ENCODE data around the gene PLCB4. TPM values are rescaled to one million over a fixed set of nuclear protein-coding genes. Genes with fewer than 3 reads are reported as not detected.

PLCB4 gene
- total RNA-seq, 1 donor, result 4.1 TPM

DNA sequence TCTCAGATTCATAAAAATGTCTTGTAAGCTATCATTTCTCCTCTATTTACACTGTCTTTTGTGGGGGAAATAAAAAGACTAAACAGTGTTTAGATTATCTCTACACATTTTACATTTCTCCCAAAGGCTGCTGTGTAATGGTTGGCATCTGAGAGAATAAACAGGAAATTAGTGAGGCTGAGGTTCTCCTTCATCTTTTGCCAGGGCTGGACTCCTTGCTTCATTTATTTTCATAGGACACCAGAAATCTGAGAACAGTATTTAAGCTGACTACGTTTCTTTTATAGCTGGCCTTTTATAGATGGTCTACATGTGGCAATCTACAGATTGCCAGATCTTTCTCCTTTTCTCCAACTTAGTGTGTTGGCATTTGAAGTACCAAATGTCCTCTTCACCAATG is 41.5 kb downstream of the PLCB4 start:
- DNase-seq (ENCODE audit: low read depth), result no peak

DNA sequence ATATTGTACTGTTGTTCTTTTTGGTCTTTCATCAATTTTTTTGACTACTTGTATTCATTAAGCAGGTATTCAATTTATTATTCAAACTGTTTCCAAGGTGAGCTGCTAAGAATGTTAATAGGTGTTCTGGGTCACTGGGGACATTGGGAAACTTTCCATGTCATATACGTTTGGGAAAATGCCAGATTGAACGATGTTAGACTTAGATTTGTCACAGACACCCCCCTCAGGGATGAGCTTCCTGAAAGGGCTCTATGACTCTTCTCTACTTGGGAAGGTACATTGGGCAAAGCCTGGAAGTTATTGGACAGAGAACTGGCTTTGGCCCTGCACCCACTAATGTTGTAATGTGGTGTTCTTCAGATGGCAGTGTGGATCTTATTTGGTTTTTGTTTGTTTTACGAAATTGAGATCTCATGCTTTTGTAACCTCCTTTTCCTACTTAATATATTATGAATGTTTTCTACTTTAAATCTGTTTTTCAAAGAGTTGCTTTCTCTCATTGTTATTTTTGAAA is 42.1 kb downstream of the PLCB4 start:
- no peak overlapping the region for H3K4me3 ChIP-seq (ENCODE audit: low read depth, low read length)
- TF ChIP-seq, protein P1, sequence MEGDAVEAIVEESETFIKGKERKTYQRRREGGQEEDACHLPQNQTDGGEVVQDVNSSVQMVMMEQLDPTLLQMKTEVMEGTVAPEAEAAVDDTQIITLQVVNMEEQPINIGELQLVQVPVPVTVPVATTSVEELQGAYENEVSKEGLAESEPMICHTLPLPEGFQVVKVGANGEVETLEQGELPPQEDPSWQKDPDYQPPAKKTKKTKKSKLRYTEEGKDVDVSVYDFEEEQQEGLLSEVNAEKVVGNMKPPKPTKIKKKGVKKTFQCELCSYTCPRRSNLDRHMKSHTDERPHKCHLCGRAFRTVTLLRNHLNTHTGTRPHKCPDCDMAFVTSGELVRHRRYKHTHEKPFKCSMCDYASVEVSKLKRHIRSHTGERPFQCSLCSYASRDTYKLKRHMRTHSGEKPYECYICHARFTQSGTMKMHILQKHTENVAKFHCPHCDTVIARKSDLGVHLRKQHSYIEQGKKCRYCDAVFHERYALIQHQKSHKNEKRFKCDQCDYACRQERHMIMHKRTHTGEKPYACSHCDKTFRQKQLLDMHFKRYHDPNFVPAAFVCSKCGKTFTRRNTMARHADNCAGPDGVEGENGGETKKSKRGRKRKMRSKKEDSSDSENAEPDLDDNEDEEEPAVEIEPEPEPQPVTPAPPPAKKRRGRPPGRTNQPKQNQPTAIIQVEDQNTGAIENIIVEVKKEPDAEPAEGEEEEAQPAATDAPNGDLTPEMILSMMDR (IDR thresholded peaks at IDR 0.05; ENCODE audit: insufficient read depth, low read length), result no peak
- no peak for DNase-seq (ENCODE audit: low read depth)

More for the DNA sequence above, 41.5 kb downstream of the PLCB4 start:
- no peak overlapping the region for H3K4me3 ChIP-seq (ENCODE audit: low read depth, low read length)
- TF ChIP-seq, protein P1 (IDR thresholded peaks at IDR 0.05; ENCODE audit: insufficient read depth, low read length), result no peak

DNA sequence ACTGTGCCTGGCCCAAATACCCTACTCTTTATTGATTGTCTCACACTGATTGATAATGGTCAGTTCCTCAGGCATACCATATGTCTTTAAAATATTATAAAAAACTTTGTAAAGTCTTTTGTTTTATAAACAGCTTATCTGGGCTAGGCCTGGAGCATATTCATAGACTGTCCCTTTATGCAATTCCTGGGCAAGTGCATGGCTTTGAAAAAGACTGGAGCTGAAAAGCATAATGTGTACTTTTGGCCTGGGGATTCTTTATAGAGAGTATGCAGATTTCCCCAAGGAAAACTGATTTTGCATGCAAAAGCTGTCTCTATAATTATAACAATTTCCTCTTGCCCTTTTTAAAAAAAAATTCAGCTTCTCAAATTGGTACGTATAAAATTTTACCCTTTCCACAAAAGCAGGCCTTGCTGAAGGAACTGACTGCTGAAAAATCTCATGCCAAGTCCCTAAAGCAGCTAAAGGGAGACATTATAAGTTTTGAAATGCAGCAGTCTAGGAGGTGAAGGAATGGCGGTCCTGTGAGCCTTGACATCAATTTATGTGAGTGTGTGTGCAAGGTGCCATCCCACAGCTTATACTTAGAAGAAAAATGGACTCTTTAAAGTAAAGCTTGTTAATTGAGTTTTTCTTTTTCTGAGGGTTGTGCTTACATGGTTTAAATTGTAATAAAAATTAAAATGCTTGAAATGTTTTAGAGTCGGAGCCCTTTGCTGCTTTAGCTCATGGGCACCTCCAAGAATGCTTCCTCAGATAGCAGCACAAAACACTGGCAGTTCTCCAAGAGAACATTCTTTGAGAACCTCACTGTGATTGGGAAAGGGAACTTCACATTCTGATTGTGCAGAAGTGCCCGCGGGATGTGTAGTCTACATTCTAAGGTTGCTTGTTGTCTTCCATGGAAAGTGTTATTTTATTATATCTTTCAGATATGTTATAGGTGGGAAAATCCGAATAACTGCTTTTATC is 43.9 kb downstream of the PLCB4 start:
- TF ChIP-seq, protein P1 (IDR thresholded peaks at IDR 0.05; ENCODE audit: insufficient read depth, low read length), result no peak
- DNase-seq (ENCODE audit: low read depth), result peak; percentile 70
- no peak overlapping the region for H3K4me3 ChIP-seq (ENCODE audit: low read depth, low read length)

DNA sequence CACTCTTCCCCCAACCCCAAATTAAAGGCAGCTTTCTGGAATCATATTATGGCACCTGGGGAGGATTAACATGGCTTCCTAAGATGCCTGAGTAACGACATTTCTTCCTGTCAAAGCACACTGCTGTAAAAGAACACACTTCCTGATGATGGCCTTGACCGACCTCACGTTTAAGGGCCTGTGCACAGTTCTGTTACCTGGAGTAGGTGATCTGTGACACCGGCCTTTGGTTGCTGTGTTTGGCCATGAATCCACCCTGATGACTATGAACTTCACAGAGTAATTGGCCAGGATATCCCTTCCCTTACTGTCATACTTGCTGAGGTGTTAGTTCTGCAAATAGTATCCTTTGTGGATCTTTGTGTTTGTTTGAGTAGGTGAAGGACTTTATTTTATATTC is 45.8 kb downstream of the PLCB4 start:
- H3K4me3 ChIP-seq (ENCODE audit: low read depth, low read length), result no peak overlapping the region
- DNase-seq (ENCODE audit: low read depth), result no peak
- TF ChIP-seq, protein P1 (IDR thresholded peaks at IDR 0.05; ENCODE audit: insufficient read depth, low read length), result no peak

DNA sequence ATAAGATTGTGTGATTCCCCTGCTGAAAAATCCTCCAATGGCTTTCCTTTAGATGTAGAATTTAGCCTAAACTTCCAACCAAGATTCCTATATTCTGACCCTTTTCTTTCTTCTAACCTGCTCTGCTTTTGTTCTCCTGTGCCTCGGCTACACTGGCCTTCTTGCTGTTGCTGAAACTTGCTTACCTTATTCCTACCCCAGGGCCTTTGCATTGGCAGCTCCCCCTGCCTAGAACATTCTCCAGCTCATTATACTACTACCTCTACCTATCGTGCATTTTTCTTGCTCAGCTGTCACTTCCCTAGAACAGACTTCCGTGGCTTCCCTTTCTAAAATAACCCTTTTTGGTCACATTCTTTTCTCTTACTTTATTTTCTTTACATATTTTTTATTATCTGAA is 48.7 kb downstream of the PLCB4 start:
- H3K4me3 ChIP-seq (ENCODE audit: low read depth, low read length), result no peak overlapping the region
- TF ChIP-seq, protein P1 (IDR thresholded peaks at IDR 0.05; ENCODE audit: insufficient read depth, low read length), result no peak

DNA sequence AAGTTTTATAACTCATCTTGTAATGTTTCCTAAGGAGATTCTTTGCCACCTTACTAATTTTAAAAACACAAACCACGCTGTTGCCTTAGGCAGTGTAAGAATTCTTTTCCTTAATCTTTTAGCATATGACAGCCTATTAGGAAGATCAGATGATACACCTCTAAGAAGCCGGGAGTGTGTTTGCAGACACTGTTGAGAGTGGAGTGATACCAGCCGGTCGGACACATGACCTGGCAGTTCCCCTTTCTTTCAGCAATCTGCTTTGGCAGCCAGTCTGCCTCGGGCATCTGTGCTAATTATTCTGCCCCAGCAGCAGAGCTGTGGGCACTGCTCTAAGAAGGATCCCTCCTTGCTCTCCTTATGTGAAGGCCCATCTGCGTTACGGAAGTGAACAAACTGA is 50.9 kb downstream of the PLCB4 start:
- DNase-seq (ENCODE audit: low read depth), result no peak
- no peak overlapping the region for H3K4me3 ChIP-seq (ENCODE audit: low read depth, low read length)
- TF ChIP-seq, protein P1 (IDR thresholded peaks at IDR 0.05; ENCODE audit: insufficient read depth, low read length), result no peak

More for the DNA sequence above, 48.7 kb downstream of the PLCB4 start:
- DNase-seq (ENCODE audit: low read depth), result no peak

All from fibroblast of the aortic adventitia (primary cell).